Activated T-cell treated with anti-CD3 and anti-CD28 coated beads for 1 hour (primary cell): Measurements from ENCODE around the gene COL25A1.

ENCODE experiments used
- DNase-seq: peaks from one replicate; pipeline ENCODE4 v3.0.0-alpha.2; 2020; ENCODE audit warnings: low read depth

COL25A1 gene

DNA sequence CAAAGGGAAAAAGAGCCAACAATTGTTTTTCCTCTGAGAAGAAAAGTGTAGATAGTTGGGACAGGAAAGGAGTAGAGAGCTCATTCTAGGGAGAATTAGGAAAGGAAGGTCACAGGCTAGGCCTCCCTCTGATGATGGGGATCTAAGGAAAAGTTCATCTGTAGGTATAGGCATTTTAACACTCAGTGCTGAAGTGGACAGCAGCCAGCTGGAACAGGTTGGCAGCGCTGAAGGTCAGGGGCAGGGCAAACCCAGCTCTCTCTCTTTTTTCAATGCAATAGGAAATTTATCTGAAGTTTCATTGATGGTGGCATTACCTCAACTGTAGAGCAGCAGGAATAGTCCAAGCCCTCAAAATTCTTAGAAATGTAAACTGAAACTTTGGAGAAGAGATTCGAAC lies 441.1 kb downstream of the COL25A1 start:
- no peak for DNase-seq

DNA sequence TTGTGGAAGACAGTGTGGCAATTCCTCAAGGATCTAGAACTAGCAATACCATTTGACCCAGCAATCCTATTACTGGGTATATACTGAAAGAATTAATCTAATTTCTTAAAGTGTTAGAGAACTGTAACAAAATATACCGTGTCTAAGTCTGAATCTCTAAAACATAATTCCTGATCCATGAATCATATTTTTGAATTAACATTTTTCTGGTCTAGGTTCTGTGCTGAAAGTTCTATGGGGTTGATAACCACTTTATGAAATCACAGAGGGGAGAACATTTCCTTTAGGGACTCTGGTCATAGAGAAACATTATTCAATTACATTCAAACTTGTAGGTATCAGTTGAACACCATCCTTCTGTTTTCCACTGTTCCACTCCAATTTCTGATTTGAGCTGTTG lies 447.7 kb downstream of the COL25A1 start:
- DNase-seq, result no peak

DNA sequence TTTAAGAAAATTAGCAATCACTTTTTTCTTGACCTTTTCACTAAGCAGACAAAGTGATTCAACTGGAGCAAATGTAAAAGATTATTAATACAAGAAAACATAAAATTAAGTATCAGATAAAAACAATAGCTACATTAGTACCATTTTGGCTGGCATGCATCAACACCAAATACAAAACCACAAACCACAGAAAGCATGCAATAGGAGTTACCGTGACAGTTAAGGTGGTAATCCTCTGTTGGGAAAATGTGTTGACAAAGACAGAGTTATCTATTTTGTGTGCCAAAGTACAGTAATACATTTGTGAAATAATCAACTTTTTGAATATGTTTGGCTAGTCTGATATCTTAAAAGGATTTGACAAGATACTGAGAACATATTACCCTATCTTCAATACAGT lies 449.8 kb downstream of the COL25A1 start:
- no peak for DNase-seq

DNA sequence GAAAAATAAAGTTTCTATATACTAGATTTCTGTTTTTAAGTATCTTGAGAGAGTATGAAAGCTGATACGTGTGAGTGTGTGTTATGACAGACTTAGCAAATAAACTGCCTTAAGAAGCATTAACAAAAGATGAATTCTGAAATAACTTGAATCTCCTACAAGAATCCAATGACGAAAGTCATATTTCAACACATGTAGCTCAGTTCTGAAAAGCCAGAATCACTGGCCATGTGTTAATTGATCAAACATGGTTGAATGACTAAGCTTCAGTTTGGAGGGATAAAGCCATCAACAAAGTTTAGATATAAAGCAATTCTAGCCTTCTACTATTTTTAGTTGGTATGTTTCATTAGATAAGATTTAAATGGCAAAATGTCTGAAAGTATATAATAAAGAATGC lies 451.1 kb downstream of the COL25A1 start:
- no peak for DNase-seq

DNA sequence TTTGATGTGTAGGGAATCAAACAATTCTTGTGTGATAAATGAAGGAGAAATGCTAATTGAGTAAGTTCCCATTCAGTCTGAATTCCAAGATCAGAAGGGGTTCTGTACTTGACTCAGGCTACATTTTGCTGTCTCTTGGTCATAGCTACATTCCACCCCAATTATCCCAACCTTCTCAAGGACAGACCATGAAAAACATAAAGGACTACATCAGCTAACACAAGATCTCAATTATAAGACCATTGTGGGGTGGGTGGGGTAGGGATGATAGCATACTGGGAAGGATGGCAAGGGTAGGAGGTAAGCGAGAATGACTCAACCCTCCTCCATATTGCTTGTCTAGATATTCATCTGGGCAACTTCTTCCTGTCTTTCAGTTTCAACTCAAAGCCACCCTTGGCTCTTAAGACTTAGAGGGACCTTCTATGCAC lies 452.2 kb downstream of the COL25A1 start:
- no peak for DNase-seq

DNA sequence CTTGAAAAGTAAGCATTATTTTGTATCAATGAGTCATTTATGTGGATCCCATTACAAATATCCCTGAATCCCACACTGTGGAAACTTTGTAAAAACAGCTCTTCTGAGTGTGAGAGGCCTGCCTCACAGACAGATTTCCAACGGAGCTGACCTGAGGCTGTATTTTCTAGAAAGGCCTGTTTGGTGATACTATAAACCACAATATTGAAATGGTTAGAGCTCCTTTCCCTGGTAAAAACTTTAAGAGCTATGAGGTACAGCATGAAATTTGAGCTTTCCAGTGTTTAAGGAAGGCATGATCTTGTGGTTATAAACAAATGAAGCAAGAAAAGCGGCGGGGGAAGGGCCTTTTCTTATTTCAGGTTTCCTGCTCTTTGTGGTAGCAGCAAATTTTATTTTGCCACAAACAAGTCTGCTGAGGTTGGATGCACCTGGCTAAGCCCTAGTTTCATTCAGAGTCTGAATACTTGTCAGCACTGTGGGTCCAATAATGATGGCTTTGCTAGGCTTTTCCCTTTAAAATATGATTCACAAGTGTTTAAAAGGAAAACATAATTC lies 452.8 kb downstream of the COL25A1 start:
- DNase-seq, result no peak

DNA sequence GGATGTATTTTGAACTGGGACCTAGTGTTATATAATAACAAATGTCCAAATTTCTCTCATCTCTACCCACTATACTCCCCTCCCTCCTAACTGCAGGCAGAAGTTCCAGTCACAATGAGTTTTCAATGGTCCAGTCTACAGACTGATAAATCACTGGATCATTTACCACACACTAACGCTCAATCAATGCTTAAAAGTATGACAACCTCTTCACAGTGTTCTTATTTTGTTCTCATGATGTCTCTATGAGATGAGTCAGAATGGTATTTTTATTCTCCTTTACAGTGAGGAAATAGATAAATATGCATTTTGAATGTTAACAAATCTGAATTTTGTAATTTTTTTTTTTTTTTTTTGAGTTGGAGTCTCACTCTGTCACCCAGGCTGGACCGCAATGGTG lies 455.9 kb downstream of the COL25A1 start:
- DNase-seq, result no peak

DNA sequence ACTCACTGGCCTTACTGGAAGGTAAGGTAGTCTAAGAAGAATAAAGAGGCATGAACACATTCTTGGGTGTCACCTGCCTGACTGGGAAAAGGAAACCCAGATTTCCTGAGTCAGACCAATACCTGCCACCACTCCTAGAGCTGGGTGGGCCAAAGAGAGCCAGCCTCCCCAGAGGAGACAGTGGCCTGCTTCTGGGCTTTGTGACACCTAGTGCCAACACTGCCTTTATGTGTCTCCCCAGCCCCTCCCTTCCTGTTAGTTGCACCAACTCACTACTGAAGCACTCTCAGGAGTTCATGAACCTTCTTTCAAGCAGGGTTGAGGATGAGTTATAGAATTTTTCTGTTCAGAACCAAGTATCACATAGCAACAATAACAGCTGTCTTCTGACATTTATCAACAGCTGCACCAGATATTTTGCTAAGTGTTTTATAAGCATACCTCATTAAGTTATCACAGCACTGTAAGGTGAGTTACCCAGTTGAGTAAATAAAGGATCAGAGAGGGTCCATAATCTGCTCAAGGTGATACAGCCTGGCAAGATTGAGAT lies 462.0 kb downstream of the COL25A1 start:
- DNase-seq, result no peak

DNA sequence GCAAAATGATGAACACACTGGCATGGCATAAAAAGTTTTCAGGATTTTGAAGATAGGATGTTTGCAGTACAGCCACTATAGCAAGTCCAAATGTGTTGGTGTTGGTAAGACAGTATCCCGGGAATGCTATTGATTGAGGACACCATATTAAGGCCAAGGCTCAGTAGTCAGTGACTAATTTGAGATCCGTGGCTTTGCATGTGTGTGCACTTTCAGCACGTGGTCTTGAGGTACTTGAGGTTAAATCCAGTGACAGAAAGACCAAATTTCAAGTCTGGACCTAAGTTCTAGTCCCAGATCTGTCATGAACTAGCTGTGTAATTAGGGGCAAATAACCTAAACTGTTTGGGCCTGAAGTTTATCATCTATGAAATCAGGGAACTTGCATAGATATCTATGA lies 463.1 kb downstream of the COL25A1 start:
- DNase-seq, result no peak

DNA sequence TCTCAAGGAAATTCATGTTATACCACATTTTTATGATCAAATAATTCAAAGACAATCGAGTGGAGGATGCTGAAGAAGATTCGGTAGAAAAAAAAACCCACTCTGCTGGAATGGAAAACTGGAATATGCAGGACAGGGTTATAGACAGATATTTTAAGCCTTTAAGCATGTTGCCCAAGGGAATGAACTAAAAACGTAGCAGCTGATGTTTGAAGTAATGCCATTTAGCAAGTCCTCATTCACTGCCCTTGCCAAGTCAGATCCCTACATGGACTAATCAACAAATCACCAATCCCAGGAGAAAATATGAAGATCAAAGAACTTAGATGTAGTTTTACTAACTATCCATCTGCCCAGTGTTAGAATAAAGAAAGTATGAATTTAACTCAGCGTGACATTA lies 464.0 kb downstream of the COL25A1 start:
- no peak for DNase-seq

DNA sequence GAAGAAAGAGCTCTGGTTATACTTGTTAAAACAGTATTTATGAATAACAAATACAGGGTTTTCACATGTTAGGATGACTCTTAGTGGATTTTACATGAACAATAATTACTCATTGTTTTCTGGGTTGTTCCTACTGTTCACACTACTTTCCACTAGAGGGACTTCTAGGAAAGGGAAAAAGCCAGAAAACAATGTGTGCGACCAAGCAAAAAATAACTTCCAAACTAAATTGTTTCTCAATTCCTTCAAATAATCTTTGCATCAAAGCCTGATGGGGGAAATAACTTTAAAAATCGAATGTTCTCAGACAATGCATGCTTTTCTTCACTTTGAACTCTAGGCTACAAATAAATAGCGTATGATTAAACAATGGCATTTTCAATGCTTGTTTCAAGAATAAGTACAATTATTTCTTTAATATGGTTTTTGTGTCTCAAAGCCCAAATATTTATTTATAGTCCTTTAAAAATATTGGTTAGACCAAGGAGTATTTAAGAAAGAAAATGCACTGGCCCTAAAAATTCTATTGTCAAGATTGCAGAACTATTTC lies 467.5 kb downstream of the COL25A1 start:
- DNase-seq, result no peak

DNA sequence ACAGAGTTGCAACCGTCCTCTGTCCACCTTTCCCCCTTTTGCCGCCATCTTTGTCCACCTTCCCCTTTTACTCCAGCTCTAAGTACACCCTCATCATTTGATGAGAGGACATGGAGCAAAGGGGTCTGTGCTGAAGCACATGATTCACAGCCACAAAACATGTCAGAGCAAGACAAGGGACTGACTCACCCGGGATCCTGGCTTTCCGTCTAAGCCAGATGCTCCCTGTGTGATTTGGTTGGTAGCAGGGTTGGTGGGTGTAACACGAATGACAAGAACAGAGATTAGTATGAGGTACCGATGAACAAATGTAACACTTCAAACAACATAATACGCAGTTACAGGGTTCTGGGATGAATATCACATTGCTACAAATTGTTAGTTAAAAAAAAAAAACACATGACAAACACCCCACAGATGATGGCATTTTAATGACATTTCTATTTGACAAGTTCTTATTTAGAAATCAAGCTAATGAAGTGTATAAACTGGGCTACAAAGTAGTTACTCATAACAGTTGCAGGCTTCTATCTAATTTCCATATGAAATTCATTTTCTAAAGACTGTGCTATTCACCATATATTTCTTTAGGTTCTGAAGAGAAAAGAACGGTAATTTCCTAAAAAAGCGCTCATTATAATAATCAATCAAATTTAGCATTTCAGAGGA lies 468.2 kb downstream of the COL25A1 start:
- DNase-seq, result no peak

DNA sequence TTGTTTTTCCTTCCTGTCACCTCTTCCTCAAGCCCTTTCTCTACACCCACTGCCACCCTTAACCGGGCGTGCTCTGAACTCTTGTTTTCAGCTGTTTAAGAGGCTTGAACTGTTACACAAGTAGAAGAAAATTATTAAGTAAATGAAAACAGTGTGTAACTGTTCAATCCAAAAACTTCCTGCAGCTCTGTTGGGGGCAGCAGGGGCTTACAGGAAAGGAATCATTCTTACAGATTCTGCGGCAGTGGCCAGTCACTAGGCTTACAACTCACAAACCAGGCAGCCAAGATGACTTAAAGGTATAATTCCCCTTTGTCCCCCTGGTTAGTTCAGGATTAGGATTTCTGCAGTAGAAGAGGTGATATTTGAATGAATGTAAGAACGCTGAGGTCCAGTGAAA lies 469.4 kb downstream of the COL25A1 start:
- no peak for DNase-seq

DNA sequence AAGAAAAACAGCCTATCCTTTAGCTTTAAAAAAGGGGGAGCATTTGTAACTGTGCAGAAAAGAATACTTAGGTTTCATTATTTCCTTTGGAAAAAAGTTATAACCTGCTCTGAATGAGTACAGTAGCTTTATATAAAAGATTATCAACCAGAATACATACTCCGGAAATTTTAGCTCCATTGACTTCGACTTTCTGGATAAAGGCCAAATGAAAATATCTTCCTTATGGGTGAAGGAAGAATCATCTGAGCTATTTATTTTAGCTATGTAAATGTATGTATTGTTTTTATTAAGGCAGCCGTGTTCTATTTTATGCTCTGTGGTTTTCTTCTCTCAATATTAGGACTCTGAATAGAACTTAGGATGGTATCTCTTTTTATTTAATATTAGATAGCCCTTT lies 470.6 kb downstream of the COL25A1 start:
- DNase-seq, result no peak

DNA sequence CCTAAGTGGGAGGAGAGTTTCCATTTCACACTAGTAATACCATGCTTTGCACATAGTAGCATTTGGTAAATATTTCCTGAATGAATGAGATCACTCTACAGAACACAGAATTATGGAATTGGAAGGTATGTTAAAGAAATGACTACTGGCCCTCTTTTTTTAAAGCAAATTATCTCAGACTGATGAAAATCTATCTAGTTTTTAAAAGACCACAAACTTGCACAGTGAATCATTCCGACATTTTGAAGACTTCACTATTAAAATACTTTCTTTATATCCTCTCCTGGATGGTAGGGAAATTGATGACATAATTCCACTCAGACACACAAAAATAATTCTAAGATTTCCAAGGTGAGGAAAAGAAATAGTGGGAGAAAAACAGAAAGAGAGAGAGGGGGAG lies 471.2 kb downstream of the COL25A1 start:
- no peak for DNase-seq

DNA sequence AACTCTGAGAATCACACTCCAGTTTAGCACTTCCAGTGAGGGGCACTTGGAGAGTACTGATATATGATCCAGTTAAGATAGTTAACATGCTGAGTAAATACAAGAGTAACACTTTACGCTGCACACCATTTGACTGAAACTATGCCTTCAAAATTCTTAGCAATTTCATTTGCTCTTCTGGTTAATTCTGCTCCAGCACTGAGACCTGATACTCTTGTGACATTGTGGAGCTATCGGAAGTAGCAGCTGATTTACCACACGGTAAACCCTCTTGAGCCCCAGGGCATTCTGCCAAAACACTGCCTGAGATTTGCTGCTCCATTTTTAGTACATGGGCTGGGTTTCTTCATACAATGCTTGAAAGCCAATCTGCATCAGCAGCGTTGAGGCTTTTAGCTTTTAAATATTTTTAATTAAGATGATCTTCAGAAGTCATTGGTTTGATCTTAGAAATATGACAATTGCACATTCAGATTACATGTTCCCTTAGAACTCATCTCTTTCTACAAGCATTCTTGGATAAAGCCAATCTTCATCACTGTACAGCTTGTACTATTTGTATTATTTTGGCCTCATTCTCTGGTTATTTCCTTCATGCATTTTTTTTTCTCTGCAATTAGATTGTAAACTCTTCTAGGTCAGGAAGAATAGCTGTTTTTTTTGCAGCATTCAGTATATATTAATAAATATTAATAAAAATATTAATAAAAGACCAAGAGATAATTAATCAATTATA lies 471.8 kb downstream of the COL25A1 start:
- no peak for DNase-seq

DNA sequence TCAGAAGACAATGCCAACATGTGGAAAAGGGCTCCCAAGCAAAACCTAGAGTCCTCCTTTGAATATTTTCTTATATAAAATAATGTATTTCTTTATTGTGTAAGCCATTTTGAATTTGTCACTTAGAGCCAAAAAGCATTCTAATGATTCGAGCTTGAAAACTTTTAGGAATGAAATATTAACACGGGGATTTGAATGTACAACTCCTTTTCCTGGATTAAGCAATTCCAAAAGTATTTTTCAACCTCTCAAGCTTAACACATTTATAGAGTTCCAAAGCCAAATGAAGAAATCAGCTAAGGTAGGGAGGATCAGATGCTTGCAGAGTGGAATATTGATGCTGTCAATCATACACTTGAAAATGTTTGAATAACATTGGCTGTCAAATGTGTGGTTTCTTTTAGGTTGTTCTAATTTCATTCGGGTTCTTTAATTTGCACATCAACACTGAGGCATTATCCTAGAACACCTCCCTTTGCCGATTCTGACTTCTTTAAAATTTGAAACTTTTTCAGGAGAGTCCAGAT lies 472.4 kb downstream of the COL25A1 start:
- DNase-seq, result no peak

DNA sequence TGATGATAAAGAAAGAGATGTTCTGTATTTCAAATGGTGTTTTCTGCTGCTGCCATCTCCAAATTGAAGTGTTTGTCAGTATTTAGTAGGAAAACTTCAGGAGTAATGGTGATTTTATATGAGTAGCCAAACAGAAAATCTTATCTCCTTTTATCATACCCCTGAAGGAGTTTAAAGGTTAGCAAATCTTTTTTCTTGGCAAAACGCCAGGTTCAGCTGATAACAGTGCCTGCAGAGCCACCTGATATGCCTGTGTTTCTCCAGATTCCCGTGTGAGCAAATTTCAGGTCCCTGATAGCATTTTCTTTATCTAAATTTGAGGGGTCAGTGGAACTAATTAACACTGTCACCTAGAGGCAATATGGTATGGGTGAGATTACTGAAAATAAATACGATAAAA lies 473.8 kb downstream of the COL25A1 start:
- no peak for DNase-seq

DNA sequence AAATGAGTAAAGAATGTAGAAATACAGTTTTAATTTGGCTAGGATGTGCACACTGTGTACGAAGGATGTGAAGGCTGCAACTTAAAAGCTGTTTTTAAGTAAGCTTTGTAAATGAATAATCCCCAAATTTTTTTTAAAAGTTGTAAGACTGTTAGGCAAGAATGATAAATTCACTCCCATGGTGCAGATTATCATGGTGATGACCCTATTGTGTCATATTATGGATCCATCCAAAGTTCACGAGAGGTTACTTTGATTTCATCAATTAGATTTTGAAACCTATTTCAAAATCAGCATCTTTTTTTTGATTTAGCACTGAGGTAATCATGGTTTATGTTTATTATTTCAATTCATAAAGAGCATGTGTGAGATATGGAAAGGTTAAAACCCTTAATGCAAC lies 476.7 kb downstream of the COL25A1 start:
- DNase-seq, result no peak

DNA sequence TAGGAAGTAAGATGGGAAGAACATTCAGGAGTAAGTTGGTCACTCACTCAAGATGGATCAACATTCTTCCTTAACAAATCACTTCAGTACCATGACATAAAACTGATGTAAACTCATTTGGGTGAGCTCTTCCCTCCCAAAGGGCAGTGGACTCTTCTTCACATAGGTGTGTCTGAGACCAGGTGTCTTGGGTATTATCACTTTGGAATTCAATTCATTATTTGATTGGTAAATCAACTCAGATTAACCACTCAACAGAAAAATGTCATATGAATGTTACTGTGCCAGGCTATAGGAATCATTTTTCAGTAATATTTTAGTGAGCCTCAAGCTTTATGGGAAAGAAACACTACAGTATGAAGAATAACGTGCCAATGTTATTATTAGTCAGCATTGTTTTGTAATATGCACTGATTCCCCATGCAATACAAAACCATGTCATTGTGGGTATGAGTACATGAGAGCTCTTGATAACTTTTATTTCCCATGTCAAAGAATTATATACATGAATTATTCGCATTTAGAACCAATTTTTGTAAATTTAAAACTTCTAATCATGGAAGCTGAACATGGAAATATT lies 481.0 kb downstream of the COL25A1 start:
- DNase-seq, result no peak

DNA sequence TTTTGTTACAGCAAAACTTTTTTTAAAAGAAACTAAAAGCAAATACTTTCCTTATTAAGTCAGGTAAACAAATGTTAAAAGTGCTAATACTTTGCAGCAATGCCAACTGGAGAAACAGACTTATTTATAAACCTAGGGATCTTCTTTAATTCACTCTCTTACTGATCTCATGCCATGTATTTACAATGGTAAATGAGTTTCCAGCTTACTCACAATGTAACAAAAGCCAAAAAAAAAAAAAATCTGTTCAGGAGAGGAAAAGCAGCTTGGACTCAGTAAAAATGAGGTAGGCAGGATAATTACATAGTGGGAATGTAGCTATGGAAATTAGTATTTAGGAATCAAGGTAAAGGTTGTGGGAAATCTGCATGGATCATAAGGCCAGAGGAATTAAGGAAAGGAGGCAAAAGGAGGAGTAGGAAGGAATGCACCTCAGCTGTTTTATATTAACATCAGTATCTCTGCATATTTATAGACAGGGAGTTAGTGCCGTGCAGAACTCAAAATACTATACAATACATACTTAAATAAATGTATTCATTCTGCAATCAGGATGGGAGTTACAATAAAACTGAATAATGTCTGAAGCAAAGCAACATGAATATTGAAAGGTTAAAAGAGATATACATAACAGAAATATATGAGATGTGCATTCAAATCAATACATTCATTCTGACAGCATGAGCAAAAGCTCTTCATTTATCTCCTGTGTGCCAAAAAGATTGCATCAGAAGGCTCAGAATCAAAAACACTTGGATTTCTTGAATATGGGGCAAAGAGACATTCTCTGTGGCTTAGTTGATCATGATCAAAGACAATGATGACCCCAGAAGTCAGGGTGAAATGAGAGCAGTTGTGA lies 481.7 kb downstream of the COL25A1 start:
- DNase-seq, result no peak
